HG03575 (cell line): Measurements from ENCODE around the gene RNF141.
A peak's percentile ranks its signal among the peaks of the same experiment; 100 is the strongest.

Source experiments
- ATAC-seq: cut with Tn5 transposase; IDR thresholded peaks from one replicate; pipeline ENCODE4 v1.9.1; 2021; ENCODE audit not compliant: unreplicated experiment, insufficient number of reproducible peaks, low FRiP score; ENCODE audit errors: extremely low read depth

RNF141 gene

GRCh38 chr11:10540915-10541560 lies at the start of gene RNF141:
RNF141 (minus strand) TSS chr11:10541187; CDS start chr11:10534158, 7,029 bp downstream.
- peak; percentile 73 for ATAC-seq

- no peak for ATAC-seq
These were observed 49.4 kb upstream of the RNF141 start for GRCh38 chr11:10590218-10590915.

- no peak for ATAC-seq
These were observed 47.9 kb upstream of the RNF141 start for GRCh38 chr11:10588904-10589303.

GRCh38 chr11:10587995-10588394 lies 47.0 kb upstream of the RNF141 start:
- no peak for ATAC-seq

- ATAC-seq = no peak
These were observed 46.4 kb upstream of the RNF141 start for GRCh38 chr11:10587388-10587787.

- no peak for ATAC-seq
These were observed 43.1 kb upstream of the RNF141 start for GRCh38 chr11:10584071-10584501.

- no peak for ATAC-seq
These were observed 40.6 kb upstream of the RNF141 start for GRCh38 chr11:10581481-10582019.

GRCh38 chr11:10580623-10581022 lies 39.6 kb upstream of the RNF141 start:
- ATAC-seq = no peak

- no peak for ATAC-seq
These were observed 38.7 kb upstream of the RNF141 start for GRCh38 chr11:10579700-10580099.

- ATAC-seq = no peak
These were observed 35.0 kb upstream of the RNF141 start for GRCh38 chr11:10576035-10576398.

GRCh38 chr11:10575346-10576034 lies 34.5 kb upstream of the RNF141 start:
- ATAC-seq = no peak

- no peak for ATAC-seq
These were observed 32.6 kb upstream of the RNF141 start for GRCh38 chr11:10573556-10573955.

GRCh38 chr11:10573028-10573427 lies 32.0 kb upstream of the RNF141 start:
- no peak for ATAC-seq

- ATAC-seq = no peak
These were observed 31.5 kb upstream of the RNF141 start for GRCh38 chr11:10572533-10572932.

- no peak for ATAC-seq
These were observed 27.5 kb upstream of the RNF141 start, which contains the start of gene LYVE1 for GRCh38 chr11:10568486-10568941. LYVE1 (minus strand) TSS chr11:10568665; CDS start chr11:10568532, 133 bp downstream.

GRCh38 chr11:10567446-10567845 lies 26.5 kb upstream of the RNF141 start:
- no peak for ATAC-seq

- ATAC-seq = no peak
These were observed 25.4 kb upstream of the RNF141 start for GRCh38 chr11:10566257-10566957.

- no peak for ATAC-seq
These were observed 24.5 kb upstream of the RNF141 start for GRCh38 chr11:10565493-10565892.

- ATAC-seq = no peak
These were observed 23.8 kb upstream of the RNF141 start for GRCh38 chr11:10564696-10565318.
